WTC11 (cell line): ENCODE data around the gene NDUFS7. TPM values are rescaled to one million over a fixed set of nuclear protein-coding genes. Genes with fewer than 3 reads are reported as not detected.

Experiments used
- ATAC-seq: fragments of 200-7000 bp; cut with Tn5 transposase; 2 replicates; pipeline ENCODE4 v1.10.0; 2021; ENCODE audit warnings: mild to moderate bottlenecking, moderate library complexity
- CTCF ChIA-PET: fragments of 300-600 bp; sonication (Branson Sonifier 250); formaldehyde crosslinking; loops from one replicate; lab custom pipeline; 2021; ENCODE audit warnings: antibody characterized with exemption; lab: Charles Lee
- POLR2A ChIA-PET: fragments of 350-600 bp; sonication (Branson Sonifier 250); formaldehyde crosslinking; loops from one replicate; lab custom pipeline; 2021; ENCODE audit warnings: antibody characterized with exemption; lab: Charles Lee
- DNase-seq: peaks from one replicate; pipeline ENCODE4 v3.0.0; 2021; ENCODE audit warnings: low spot score
- H3K27ac Mint-ChIP-seq: 2 replicates; pipeline ENCODE4 v1.8.0; 2021; ENCODE audit warnings: mixed read lengths
- H3K27me3 Mint-ChIP-seq: 2 replicates; pipeline ENCODE4 v1.8.0; 2021; ENCODE audit warnings: low read depth, mild to moderate bottlenecking, moderate library complexity, mixed read lengths
- H3K36me3 Mint-ChIP-seq: 2 replicates; pipeline ENCODE4 v1.8.0; 2021; ENCODE audit warnings: mixed read lengths
- H3K4me1 Mint-ChIP-seq: 2 replicates; pipeline ENCODE4 v1.8.0; 2022; ENCODE audit warnings: mixed read lengths
- H3K4me3 Mint-ChIP-seq: 2 replicates; pipeline ENCODE4 v1.8.0; 2021; ENCODE audit warnings: mild to moderate bottlenecking, moderate library complexity, mixed read lengths
- H3K9me3 Mint-ChIP-seq: 2 replicates; pipeline ENCODE4 v1.8.0; 2021; ENCODE audit warnings: mixed read lengths
- AR ChIP-seq: fragments of 250-450 bp; sonication (Bioruptor Pico); IDR thresholded peaks from 2 replicates; pipeline ENCODE4 v1.9.0; 2021; ENCODE audit warnings: mild to moderate bottlenecking
- E2F5 ChIP-seq: sonication (generic); formaldehyde crosslinking; IDR thresholded peaks from 2 replicates; pipeline ENCODE4 v1.8.1; 2022; ENCODE audit warnings: mild to moderate bottlenecking, moderate library complexity, missing genetic modification reagents
- FOXP1 ChIP-seq: sonication (generic); formaldehyde crosslinking; IDR thresholded peaks from 2 replicates; pipeline ENCODE4 v1.8.0; 2022; ENCODE audit warnings: missing genetic modification reagents, mild to moderate bottlenecking, moderate library complexity, borderline replicate concordance
- MXD4 ChIP-seq: fragments of 250-450 bp; sonication (Bioruptor Pico); IDR thresholded peaks from 2 replicates; pipeline ENCODE4 v1.8.0; 2021; ENCODE audit warnings: mild to moderate bottlenecking, moderate library complexity, borderline replicate concordance
- NFATC4 ChIP-seq: fragments of 250-450 bp; sonication (Bioruptor Pico); IDR thresholded peaks from 2 replicates; pipeline ENCODE4 v1.9.0; 2021; ENCODE audit warnings: mild to moderate bottlenecking
- NFYB ChIP-seq: sonication (generic); formaldehyde crosslinking; conservative IDR thresholded peaks from 2 replicates; pipeline ENCODE4 v1.8.0; 2022; ENCODE audit warnings: low read depth, missing genetic modification reagents
- NR2C2 ChIP-seq: sonication (generic); formaldehyde crosslinking; IDR thresholded peaks from 2 replicates; pipeline ENCODE4 v1.8.0; 2022; ENCODE audit warnings: mild to moderate bottlenecking, missing genetic modification reagents
- PREB ChIP-seq: sonication (generic); formaldehyde crosslinking; IDR thresholded peaks from 2 replicates; pipeline ENCODE4 v1.8.1; 2022; ENCODE audit warnings: mild to moderate bottlenecking, missing genetic modification reagents, moderate library complexity, borderline replicate concordance
- RELA ChIP-seq: sonication (generic); formaldehyde crosslinking; IDR thresholded peaks from 2 replicates; pipeline ENCODE4 v1.8.1; 2022; ENCODE audit warnings: missing genetic modification reagents, mild to moderate bottlenecking, borderline replicate concordance
- RORB ChIP-seq: fragments of 250-450 bp; sonication (Bioruptor Pico); IDR thresholded peaks from 2 replicates; pipeline ENCODE4 v1.9.0; 2021; ENCODE audit warnings: mild to moderate bottlenecking
- TEAD4 ChIP-seq: sonication (generic); formaldehyde crosslinking; IDR thresholded peaks from 2 replicates; pipeline ENCODE4 v1.8.0; 2022; ENCODE audit warnings: mild to moderate bottlenecking, missing genetic modification reagents
- ZMAT4 ChIP-seq: fragments of 250-450 bp; sonication (Bioruptor Pico); IDR thresholded peaks from 2 replicates; pipeline ENCODE4 v1.9.0; 2021; ENCODE audit warnings: mild to moderate bottlenecking
- ZNF138 ChIP-seq: sonication (generic); formaldehyde crosslinking; conservative IDR thresholded peaks from 2 replicates; pipeline ENCODE4 v1.8.1; 2022; ENCODE audit warnings: mild to moderate bottlenecking, moderate library complexity, missing genetic modification reagents
- ZNF281 ChIP-seq: sonication (generic); formaldehyde crosslinking; IDR thresholded peaks from 2 replicates; pipeline ENCODE4 v1.8.0; 2023; ENCODE audit warnings: mild to moderate bottlenecking, missing genetic modification reagents
- ZNF423 ChIP-seq: fragments of 250-450 bp; sonication (Bioruptor Pico); IDR thresholded peaks from 2 replicates; pipeline ENCODE4 v2.1.2; 2022; ENCODE audit warnings: mild to moderate bottlenecking, moderate library complexity
- total RNA-seq: library from RNA; stranded (reverse); gene quantifications from 3 replicates; pipeline ENCODE4 v1.2.3, GENCODE V29; 2021
- TF ChIP-seq, protein P1 (sequence below): fragments of 200-600 bp; IDR thresholded peaks from 2 replicates; pipeline ENCODE4 v1.8.0; 2022; ENCODE audit warnings: antibody characterized with exemption
- TF ChIP-seq, protein P2 (sequence below): sonication (generic); formaldehyde crosslinking; conservative IDR thresholded peaks from 2 replicates; pipeline ENCODE4 v1.8.1; 2022; ENCODE audit warnings: mild to moderate bottlenecking, missing genetic modification reagents
- TF ChIP-seq, protein P3 (sequence below): sonication (generic); formaldehyde crosslinking; IDR thresholded peaks from 2 replicates; pipeline ENCODE4 v1.8.1; 2022; ENCODE audit warnings: missing genetic modification reagents, borderline replicate concordance
- TF ChIP-seq, protein P4 (sequence below): sonication (generic); formaldehyde crosslinking; IDR thresholded peaks from 2 replicates; pipeline ENCODE4 v1.8.0; 2023; ENCODE audit warnings: missing genetic modification reagents

Gene NDUFS7
- total RNA-seq, 1 experiment from 2014 or later: 136 TPM

GRCh38 chr19:1376415-1376805, 7.3 kb upstream of the NDUFS7 start:
- no peak overlapping the region for H3K4me3 Mint-ChIP-seq
- peak overlapping the region; percentile 45; the same call in 1 of the 2 replicates for H3K27ac Mint-ChIP-seq
- no peak for DNase-seq
- H3K27me3 Mint-ChIP-seq: no peaks in the 10 kb centered on the region; the same call in 1 of the 2 replicates
- TF ChIP-seq ZMAT4 (CRISPR knock-in tag): no peak
- no peak for TF ChIP-seq MXD4 (CRISPR knock-in tag)
- TF ChIP-seq, protein P1, sequence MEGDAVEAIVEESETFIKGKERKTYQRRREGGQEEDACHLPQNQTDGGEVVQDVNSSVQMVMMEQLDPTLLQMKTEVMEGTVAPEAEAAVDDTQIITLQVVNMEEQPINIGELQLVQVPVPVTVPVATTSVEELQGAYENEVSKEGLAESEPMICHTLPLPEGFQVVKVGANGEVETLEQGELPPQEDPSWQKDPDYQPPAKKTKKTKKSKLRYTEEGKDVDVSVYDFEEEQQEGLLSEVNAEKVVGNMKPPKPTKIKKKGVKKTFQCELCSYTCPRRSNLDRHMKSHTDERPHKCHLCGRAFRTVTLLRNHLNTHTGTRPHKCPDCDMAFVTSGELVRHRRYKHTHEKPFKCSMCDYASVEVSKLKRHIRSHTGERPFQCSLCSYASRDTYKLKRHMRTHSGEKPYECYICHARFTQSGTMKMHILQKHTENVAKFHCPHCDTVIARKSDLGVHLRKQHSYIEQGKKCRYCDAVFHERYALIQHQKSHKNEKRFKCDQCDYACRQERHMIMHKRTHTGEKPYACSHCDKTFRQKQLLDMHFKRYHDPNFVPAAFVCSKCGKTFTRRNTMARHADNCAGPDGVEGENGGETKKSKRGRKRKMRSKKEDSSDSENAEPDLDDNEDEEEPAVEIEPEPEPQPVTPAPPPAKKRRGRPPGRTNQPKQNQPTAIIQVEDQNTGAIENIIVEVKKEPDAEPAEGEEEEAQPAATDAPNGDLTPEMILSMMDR: no peak
- TF ChIP-seq, all 79 proteins: peak for 0
- ATAC-seq: no peak
- POLR2A ChIA-PET: interaction anchor here (0.6 kb wide), 1 partner anchor 112 kb away, joined by 3 read pairs; no protein-coding TSS in a partner anchor
- peaks cover 27% of the 10 kb centered on the region for H3K36me3 Mint-ChIP-seq
- no peaks in the 10 kb centered on the region for H3K9me3 Mint-ChIP-seq
- H3K4me1 Mint-ChIP-seq: peaks cover 6% of the 10 kb centered on the region; the same call in 1 of the 2 replicates
- CTCF ChIA-PET: interaction anchor here (0.6 kb wide), 1 partner anchor 91 kb away, joined by 4 read pairs; no protein-coding TSS in a partner anchor

DNA sequence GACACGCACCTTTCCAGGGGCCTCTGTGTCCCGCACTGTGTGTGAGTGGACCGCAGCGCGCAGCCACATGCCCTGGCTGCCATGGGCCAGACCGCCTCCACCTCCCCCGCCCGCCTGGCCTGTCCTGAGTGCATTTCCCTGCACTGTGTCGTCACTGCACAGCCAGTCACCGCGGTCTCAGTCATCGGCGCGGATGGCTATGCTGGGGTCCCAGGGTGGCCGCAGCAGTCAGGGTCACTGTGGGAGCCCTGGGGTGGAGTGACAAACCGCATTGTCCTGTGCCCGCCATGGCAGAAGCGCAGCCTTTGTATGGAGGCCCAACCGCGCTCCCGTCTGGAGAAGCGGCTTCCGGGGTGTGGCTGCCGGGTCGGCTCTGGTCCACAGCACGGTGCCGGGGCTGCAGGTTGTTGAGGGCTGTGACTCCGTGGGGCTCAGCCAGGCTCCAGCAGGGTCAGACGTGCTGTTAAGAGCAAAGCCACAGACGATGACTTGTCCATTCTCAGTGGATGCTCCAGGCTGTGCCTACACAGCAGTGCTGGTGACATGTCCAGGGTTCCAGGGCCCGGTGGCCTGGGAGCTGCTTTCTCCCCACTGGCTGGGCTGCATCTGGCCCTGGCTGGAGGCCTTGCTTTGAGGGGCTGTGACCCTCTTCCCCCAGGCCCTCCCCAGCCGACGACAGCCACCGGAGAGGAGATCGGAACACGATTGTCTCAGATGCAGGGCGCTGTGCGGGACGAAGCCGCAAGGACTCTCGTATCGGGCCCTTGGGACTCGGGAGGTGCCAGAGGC, 6.3 kb upstream of the NDUFS7 start:
- ChIA-PET CTCF (no interaction called here), POLR2A (no interaction called here)
- no peak for DNase-seq
- Mint-ChIP-seq H3K27ac (no peak overlapping the region), H3K4me3 (no peak overlapping the region), H3K9me3 (no peaks in the 10 kb centered on the region), H3K36me3 (peaks cover 23% of the 10 kb centered on the region), H3K27me3 (no peaks in the 10 kb centered on the region; the same call in 1 of the 2 replicates), H3K4me1 (peaks cover 7% of the 10 kb centered on the region; the same call in 1 of the 2 replicates)
- no peak for ATAC-seq
- TF ChIP-seq PREB (CRISPR knock-in tag) (no peak), FOXP1 (CRISPR knock-in tag) (no peak), ZNF281 (CRISPR knock-in tag) (no peak), ZNF138 (CRISPR knock-in tag) (no peak), E2F5 (CRISPR knock-in tag) (no peak), ZNF423 (CRISPR knock-in tag) (no peak), MXD4 (CRISPR knock-in tag) (no peak), RELA (CRISPR knock-in tag) (no peak), AR (CRISPR knock-in tag) (no peak), NR2C2 (CRISPR knock-in tag) (no peak), TEAD4 (CRISPR knock-in tag) (no peak), RORB (CRISPR knock-in tag) (no peak), NFYB (CRISPR knock-in tag) (no peak), NFATC4 (CRISPR knock-in tag) (no peak)
- TF ChIP-seq, protein P2, sequence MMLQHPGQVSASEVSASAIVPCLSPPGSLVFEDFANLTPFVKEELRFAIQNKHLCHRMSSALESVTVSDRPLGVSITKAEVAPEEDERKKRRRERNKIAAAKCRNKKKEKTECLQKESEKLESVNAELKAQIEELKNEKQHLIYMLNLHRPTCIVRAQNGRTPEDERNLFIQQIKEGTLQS: no peak
- TF ChIP-seq, protein P3, sequence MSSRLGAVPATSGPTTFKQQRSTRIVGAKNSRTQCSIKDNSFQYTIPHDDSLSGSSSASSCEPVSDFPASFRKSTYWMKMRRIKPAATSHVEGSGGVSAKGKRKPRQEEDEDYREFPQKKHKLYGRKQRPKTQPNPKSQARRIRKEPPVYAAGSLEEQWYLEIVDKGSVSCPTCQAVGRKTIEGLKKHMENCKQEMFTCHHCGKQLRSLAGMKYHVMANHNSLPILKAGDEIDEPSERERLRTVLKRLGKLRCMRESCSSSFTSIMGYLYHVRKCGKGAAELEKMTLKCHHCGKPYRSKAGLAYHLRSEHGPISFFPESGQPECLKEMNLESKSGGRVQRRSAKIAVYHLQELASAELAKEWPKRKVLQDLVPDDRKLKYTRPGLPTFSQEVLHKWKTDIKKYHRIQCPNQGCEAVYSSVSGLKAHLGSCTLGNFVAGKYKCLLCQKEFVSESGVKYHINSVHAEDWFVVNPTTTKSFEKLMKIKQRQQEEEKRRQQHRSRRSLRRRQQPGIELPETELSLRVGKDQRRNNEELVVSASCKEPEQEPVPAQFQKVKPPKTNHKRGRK (CRISPR knock-in tag): no peak
- TF ChIP-seq, protein P4, sequence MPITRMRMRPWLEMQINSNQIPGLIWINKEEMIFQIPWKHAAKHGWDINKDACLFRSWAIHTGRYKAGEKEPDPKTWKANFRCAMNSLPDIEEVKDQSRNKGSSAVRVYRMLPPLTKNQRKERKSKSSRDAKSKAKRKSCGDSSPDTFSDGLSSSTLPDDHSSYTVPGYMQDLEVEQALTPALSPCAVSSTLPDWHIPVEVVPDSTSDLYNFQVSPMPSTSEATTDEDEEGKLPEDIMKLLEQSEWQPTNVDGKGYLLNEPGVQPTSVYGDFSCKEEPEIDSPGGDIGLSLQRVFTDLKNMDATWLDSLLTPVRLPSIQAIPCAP (CRISPR knock-in tag): no peak
